Esophagus squamous epithelium (tissue), 4 donors: ENCODE measurements around the gene ITGAL.

Source experiments
- POLR2A ChIP-seq, 4 donors: fragments of 450-650 bp; IDR thresholded peaks; one replicate each; pipeline ENCODE4 v1.6.1; 2017; ENCODE audit warnings: antibody characterized with exemption in 4 of 4, mild to moderate bottlenecking in 4 of 4, moderate library complexity in 3 of 4
- TF ChIP-seq, protein P1 (sequence below), 6 experiments: fragments of 450-650 bp in 4 of 6; fragments of 200-600 bp in 2 of 6; sonication (generic) in 2 of 6; IDR thresholded peaks; one replicate each; pipeline ENCODE4 v1.5.1; 2016 to 2019; ENCODE audit warnings: antibody characterized with exemption in 6 of 6, mild to moderate bottlenecking in 4 of 6, moderate library complexity in 4 of 6

DNA sequence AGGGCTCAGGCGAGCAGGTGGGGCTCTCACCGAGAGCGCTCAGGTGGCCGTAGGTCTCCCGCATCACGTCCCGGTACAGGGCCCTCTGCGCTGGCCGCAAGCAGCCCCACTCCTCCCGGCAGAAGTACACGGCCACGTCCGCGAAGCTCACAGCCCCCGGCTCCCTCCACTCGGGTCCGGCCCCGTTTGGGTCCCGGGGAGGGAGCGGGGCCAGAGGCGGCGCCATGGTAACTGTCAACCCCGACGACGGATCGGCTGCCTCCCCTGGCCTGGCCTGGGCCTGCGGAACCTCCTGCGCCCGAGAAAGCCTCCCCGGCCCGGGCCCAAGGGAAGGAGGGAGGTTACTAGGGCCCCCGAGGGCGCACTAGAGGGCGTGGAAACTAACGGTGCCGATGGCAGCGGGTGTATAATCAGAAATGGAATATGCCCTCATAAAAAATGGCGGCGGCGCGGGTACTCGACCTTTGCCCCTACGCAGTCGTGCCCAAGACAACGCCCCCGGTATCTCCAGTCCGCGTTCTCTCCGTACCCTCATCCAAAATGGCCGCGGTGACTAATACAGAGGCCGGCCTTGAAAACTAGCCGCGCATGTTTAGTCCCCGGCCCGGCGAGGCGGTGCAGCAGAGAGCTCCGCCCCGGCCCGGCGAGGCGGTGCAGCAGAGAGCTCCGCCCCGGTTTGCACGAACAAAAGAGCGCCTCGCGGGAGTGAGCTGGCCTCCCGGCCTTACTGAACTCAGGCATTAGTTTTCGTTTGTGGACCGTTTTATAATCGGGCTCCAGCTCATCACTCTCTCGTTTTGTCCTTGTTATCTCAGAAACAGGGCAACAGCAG is 85.6 kb downstream of the ITGAL start, which contains the start of gene ZNF764:
- TF ChIP-seq, protein P1, sequence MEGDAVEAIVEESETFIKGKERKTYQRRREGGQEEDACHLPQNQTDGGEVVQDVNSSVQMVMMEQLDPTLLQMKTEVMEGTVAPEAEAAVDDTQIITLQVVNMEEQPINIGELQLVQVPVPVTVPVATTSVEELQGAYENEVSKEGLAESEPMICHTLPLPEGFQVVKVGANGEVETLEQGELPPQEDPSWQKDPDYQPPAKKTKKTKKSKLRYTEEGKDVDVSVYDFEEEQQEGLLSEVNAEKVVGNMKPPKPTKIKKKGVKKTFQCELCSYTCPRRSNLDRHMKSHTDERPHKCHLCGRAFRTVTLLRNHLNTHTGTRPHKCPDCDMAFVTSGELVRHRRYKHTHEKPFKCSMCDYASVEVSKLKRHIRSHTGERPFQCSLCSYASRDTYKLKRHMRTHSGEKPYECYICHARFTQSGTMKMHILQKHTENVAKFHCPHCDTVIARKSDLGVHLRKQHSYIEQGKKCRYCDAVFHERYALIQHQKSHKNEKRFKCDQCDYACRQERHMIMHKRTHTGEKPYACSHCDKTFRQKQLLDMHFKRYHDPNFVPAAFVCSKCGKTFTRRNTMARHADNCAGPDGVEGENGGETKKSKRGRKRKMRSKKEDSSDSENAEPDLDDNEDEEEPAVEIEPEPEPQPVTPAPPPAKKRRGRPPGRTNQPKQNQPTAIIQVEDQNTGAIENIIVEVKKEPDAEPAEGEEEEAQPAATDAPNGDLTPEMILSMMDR (IDR thresholded peaks at IDR 0.05), result peak in 2 of 6 experiments; percentile 12 to 39
- peak in 1 of 4 donors; percentile 62 for TF ChIP-seq POLR2A (IDR thresholded peaks at IDR 0.05)
